Hematopoietic multipotent progenitor cell treated with erythropoietin and hydrocortisone succinate and interleukin-3 and kit ligand, for 15 days (in vitro differentiated cells): ENCODE measurements around the gene NUP98.
"Not testable (repeated sequence)": the region's sequence is repeated elsewhere in the genome, so short reads cannot be mapped to it uniquely, and the experiment has no call there.

Experiments used
- DNase-seq: peaks from one replicate; pipeline ENCODE4 v3.0.0-alpha.2; 2015; ENCODE audit warnings: low spot score

NUP98 gene

DNA sequence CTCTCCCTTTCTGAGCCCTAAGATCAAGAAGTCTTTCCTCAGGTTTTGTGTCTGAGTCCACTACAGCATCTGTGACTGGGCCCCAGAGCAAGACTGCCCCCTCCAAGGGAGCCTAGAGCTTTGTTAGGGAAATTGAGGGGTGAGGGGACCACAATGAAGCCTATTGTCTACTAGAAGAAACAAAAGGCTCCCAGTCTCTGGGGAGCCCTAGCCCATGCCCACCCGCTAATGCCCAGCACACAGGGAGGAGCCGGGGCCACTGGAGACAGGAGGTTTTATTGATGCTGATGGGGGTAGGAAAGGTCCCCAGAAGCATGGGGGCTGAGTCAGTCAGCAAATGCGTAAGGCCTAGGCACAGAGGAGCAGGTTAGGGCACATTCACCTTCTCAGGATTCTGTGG lies 29.4 kb upstream of the NUP98 start:
- no peak for DNase-seq

DNA sequence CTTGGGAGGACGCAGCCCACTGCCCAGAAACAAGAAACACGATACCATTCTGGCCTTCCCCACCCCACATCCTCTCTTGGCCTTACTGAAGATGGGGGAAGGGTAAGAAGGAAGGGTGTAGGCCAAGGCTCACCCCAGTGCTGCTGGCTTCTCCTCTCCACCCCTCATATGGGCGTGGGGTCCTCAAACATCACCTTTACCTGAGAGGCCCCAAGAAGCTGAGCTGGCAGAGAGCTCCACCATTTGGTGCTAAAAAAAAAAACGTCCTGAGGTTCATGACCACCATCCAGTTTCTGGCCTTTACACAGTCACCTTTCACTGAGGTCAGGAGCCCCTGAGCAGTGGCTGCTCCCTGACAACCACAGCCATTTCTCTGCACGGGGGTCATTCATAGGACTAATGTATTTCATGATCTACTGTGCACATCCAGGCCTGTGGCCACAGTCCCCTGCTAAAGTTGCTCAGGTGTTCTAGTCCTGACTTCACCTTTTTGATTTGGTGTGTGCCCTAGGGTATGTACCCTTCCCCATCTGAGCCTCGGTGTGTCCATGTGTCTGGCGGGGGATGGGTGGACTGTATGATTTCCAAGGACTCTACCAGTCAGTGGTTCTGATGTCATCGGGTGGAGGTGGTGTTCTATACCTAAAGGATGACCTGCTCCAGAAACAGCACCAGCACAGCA lies 28.3 kb upstream of the NUP98 start:
- no peak for DNase-seq

DNA sequence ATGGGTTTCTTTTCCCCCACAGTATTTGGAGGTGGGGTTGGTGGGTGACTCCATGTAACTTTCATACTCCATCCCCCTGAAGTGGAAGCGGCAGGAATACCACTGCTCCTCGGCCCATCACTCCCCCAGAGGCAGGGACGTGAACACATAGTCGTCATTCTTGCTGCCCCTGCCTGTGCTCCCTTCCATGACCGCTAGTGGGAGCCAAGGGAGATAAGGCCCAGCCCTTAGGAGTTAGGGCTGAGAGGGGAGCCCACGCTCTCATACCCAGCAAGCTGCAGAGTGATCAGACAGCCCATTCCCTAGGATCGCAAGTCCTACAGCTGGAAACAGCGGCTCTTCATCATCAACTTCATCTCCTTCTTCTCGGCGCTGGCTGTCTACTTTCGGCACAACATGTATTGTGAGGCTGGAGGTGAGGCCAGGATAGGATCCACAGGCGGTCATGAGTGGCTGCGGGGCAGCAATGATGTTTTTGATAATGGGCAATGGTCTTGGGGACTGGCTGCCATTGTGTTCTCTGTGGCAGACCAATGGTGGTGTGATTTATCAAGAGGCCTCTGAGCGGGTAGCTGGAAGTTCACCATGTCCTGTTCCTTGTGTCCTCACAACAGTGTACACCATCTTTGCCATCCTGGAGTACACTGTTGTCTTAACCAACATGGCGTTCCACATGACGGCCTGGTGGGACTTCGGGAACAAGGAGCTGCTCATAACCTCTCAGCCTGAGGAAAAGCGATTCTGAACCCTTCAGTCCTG lies 27.5 kb upstream of the NUP98 start:
- DNase-seq = peak; percentile 86

DNA sequence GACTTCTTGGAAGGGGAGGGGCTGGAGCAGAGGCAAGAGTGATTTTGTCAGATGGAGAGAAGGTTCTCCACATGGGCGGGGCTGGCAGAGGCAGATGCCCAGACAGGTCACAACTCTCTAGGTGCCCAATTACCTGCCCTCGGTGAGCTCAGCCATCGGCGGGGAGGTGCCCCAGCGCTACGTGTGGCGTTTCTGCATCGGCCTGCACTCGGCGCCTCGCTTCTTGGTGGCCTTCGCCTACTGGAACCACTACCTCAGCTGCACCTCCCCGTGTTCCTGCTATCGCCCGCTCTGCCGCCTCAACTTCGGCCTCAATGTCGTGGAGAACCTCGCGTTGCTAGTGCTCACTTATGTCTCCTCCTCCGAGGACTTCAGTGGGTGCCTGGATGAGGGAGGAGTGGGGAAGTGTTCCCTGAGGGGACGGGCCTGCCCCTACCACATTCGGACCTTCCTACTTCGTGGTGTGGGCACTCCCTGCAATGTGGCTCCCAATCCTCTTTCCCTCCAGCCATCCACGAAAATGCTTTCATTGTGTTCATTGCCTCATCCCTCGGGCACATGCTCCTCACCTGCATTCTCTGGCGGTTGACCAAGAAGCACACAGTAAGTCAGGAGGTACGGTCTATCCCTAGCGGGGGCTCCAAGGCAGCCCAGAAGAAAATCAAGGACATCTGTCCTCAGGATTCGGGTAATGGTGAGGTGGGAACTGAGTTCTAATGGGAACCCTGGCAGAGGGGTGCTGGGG lies 26.6 kb upstream of the NUP98 start:
- no peak for DNase-seq

DNA sequence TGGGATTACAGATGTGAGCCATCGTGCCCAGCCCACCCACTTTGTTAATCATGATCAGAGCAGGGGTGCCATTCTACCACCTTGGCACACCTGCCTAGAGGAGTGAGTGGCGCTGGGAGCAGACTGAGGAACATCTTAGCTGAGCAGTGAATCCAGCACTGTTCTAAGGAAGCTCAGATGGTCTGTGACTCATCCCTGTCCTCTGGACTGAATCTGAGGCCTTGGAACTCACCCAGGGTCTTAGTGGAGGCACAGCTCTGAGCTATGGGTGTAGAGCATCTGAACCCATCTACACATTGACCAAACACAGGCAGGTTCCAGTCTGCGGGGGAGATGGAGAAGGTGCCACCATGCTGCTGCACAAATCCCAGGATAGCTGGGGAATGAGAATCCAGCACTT lies 25.9 kb upstream of the NUP98 start:
- no peak for DNase-seq

DNA sequence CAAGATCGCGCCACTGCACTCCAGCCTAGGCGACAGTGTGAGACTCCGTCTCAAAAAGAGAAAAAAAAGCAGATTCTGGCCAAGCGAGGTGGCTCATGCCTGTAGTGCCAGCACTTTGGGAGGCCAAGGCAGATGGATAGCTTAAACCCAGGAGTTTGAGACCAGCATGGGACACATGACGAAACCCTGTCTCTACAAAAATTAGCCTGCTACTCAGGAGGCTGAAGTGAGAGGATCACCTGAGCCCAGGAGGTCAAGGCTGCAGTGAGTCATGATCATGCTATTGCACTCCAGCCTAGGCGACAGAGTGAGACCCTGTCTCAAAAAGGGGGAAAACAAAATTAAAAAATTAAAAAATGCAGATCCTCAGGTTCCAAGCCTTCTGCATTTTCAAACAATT lies 25.0 kb upstream of the NUP98 start:
- no peak for DNase-seq

DNA sequence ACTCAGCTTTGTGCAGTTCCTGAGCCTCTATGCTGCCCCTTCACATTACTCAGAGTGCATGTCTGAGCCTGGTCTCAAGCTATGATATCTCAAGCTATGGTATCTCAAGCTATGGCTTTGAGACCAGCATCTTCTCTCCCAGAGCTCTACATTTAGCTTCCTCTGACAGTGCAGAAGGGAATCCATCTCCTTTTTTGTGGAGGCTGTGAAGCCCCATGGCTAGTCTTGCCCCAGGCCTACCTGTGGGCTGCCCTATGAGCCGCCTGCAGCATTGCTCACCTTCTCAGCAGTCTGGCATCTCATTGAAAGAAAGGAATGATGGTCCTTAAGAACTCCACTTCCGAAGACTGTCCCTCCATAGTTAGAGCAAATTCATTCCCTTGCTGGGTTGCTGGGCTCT lies 23.6 kb upstream of the NUP98 start:
- no peak for DNase-seq

DNA sequence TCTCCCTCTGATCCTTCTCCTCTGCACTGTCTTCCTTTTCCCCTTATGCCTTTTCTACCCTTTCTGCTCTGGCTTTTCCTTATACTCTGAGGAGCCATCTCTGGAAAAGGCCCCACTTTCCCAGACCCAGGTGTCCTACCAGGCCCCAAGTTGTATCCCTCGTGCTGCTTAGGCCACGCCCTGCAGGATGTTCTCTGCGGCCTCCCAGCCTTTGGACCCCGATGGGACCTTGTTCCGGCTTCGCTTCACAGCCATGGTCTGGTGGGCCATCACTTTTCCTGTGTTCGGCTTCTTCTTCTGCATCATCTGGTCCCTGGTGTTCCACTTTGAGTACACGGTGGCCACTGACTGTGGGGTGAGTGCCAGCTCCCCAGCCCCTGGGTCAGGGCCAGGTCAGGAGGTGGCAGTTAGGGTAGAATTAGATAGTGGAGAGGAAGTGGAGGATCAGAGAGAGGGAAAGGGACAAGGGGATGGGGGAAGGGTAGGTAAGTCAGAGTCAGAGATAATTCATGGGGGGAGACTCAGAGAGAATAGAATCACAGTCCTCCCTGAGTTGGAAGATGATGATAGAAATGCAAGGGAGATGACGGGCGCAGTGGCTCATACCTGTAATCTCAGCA lies 19.9 kb upstream of the NUP98 start:
- no peak for DNase-seq

DNA sequence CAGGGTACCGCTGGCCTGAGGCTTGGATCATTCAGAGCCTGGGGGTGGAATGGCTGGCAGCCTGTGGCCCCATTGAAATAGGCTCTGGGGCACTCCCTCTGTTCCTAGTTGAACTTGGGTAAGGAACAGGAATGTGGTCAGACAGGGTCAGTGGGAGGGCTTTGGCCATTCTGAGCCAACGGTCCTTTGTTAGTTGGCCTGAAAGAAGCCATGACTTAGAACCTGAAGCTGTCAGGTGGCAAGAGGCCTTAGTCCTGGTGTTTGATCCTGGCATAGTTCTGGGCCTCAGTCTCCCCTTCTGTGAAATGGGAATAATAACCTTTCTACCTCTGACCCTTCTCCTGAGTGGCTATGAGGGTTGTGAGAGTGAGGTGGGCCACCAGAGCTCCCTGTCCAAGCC lies 19.3 kb upstream of the NUP98 start:
- DNase-seq = no peak

DNA sequence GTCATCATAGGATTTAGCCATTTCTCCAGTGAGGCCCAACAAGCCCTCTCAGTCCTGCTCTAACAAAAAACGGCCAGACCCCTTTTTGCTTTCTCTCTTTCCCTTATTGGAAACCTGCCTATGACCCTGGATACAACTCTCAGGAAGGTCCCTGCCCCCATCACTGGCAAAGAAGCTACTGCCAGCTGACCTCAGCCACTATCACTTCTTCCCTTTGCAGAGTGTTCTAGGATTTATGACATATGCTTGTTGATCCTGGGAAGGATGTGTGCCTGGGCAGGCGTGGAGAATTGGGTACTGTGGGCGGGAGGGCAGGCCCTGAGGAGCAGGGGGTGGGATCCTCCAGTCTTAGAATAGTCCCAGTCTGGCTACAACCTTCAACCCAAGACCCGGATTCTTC lies 18.5 kb upstream of the NUP98 start:
- DNase-seq = no peak

DNA sequence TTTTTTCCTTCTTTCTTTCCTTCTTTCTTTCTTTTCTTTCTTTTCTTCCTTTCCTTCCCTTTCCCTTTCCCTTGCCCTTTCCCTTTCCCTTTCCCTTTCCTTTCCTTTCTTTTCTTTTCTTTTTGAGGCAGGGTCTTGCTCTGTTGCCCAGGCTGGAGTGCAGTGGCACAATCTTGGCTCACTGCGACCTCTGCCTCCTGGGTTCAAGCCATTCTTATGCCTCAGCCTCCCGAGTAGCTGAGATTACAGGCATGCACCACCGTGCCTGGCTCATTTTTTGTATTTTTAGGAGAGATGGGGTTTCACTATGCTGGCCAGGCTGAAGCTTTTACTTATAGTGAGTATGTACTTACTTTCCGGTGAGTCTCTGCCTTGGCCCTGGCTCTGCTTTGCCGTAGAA lies 17.5 kb upstream of the NUP98 start:
- not testable (repeated sequence) for DNase-seq

DNA sequence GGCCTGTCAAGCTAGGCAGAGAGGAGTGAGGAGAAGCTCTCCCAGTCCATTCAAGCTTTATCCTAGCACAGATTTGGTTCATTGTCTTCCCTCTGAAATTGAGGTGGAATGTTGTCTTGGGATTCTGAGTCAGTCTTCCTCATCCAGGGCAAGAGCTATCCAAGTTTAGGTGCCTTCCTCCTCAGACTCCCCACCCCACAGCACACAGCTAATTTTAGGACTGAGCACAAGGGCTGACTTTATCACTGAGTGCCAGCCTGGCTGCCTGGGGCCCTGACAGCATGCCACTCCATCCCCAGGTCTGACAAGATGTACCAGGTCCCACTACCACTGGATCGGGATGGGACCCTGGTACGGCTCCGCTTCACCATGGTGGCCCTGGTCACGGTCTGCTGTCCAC lies 13.6 kb upstream of the NUP98 start:
- DNase-seq = no peak

DNA sequence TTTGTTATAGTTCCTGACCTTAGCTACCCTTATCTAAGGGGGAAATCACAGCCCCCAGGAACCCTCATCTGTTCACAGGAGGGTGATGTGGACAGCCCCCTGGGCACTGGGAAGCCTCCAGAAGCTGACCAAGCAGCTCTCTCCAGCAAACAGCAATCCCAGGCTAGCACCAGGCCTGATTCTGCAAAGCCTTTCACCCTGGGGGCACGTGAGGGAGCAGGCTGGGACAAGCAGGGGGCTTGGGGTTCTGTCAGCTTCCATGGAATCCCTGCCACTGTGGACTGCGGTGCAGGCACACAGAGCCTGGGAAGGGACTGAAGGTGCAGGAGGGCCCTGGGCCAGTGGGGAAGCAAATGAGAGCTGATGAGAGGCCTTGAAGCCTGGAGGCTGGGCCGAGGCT lies 13.1 kb upstream of the NUP98 start:
- DNase-seq = no peak

DNA sequence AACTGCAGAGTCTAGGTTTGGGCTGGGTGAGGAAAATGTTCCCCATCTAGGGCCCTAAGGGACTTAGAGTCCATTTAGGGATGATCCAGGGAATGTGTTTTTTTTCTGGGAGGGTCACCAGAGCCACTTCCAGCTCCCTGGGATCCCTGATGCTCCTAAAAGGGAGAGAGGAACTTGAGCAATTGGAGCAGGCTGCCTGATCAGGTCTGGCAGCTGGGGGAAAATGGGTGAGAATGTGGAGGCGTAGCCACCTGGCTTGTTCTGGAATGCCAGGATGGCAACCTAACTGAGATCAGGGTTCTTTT lies 12.2 kb upstream of the NUP98 start:
- DNase-seq = no peak

DNA sequence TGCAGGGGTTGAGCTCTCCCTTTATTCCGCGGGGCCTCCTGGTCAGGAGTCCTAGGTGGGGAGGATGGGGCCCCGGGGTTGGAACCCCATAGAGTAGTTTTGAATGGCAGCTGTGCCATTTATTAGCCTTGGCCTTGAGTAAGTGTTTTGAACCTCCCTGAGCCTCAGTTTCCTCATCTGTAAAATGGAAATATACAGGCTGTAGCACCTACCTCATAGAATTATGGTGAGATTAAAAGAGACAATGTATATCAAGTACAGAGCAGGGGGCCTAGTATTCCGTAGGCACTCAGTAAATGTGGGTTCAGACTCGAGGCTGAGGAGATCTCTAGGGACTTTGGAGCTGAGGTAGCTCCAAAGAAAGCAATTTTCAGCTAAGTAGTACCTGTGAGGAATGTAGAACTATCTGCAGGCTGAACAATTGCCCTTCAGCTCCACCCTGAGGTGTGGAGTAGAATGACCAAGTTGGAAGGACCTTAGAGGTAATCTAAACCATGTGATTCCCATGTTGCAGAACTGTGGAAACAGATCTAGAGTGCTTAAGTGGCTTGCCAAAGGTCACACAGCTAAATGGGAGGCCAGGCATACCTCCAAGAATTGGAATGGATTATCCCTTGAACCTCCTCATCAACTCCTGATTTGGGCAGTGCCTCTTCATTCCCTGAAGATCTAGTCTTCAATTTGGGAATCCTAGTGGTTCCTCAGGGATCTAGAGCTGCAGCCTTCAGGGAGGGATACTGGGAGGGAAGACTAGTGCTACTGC lies 11.7 kb upstream of the NUP98 start:
- peak; percentile 40 for DNase-seq

DNA sequence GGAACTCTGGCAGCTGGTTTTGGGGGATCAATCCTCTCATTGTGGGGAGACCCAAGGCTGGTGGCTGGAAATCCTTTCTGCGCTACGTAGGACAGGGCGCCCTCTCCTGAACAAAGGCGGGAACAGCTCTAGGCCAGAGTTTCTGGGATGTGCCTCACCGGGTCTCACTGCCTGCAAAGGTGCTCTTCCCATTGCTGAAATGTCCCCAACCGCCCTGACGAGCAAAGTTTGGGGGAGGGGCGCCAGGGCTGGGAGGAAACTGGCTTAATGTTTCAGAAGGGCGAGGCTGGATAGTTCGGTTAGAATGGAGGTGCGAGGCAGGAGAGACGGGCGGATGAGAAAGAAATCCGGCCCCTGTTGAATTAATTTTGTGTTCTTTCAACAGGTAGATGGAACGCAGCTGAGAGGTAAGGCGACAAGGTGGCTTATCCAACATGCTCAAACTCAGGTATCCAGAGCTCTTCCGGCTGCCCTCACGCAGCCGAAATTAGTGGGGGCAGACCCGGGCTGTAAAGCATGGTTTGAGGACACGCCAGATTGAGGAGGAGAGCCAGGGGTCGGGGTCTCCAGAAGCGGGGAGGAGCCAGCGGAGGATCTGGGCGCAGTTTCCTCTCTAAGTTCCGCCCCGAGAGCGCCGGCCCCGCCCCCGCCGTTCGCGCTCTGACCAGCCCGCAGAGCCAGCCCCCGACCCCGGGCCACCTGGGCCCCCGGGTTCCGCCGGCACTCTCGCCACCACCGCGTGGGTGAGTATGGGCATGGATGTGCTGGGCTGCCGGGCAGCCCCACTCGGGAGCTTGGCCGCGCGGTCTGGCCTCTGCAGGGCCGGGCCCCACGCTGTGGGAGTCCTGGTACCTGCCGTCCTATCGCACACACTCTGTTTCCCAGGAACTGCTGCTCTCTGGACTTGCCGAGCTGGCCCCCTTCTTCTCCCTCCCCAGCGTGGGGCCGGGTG lies 10.8 kb upstream of the NUP98 start, which contains the start of gene PGAP2:
PGAP2 (plus strand) TSS at position 652 of the 952 bp plus-strand sequence. CDS start 2,700 bp downstream, outside the sequence.
- peak; percentile 63 for DNase-seq

DNA sequence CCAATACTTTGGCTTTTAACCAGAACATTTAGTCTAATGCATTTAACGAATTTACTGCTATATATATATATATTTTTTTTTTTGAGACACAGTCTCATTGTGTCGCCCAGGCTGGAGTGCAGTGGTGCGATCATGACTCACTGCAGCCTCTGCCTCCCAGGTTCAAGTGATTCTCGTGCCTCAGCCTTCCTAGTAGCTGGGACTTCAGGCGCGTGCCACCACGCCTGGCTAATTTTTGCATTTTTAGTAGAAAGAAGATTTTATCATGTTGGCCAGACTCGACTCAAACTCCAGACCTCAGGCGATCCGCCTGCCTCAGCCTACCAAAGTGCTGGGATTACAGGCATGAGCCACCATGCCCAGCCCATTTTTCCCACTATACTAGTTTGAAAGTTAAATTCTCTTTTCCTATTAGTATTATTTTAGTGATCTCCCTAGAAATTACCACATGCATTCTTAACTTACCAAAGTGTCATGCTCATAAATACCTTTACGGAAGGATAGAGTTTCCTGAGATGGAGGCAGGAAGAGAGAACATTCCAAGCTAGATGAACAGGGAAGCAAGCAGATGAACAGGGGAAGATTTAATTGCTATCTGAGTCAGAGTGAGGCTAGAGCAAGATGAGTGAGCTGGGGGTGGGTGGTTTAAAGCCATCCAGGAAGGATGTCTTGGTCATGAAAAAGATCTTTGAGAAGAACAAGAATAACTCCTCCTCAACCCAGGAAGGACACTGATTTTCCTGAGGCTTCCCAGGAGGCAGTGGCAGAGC lies 6.6 kb upstream of the NUP98 start:
- no peak for DNase-seq

DNA sequence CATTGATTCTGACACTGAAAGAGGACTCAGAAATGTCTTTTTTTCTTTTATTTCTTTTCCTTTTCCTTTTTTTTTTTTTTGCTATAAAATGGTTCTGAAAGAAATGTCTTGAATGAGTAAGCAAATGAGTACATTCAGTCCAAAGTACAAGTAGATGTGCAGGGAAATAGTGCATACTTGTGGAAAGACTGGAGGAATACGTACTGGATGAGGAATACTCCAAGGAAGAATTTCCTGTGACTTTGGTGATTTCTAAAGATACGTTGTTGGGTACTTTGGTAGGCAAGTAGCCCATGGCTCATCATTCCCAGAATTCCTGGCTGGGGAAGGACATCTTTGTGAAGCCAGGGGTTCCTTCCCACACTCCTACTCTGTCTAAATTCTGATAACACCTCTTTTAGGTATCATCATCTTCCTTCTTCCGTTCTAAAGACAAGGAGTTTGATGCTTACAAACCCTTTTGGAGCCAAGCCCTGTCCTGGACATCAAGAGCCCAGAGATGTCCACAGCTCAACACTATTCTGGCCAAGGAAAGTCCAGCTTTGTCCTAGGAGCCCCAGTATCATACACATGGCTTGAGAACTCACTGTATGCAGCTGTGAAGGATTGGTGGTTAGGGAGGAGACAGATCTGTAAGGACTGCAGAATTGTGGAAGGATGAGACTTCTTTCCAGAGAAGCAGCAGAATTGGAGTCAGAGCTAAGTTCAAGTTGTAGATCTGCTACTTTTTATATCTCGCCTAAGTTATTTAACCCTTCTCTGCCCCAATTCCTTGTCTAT lies 4.8 kb upstream of the NUP98 start:
- DNase-seq = no peak

DNA sequence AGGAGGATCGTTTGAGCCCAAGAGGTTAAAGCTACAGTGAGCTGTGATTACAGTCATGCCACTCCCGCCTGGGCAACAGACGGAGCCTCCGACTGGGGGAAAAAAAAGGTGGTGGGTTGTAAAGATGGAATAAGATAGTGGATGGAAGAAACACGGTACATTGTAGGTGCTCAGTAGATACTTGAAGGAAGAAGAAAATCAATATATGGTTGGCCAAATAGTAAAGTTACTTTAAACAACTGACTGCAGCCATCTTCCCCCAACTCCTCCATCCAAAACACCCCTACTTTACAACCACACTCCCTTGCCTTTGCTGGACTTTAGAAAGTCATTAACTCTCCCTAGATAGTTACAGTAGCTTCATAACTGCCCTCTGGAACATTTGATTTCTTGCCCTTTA lies 2.5 kb upstream of the NUP98 start:
- no peak for DNase-seq
